Vagina (tissue), 2 donors: ENCODE data around the gene OCSTAMP. TPM values are rescaled to one million over a fixed set of nuclear protein-coding genes. Genes with fewer than 3 reads are reported as not detected.

Experiments
- DNase-seq, 2 donors: peaks; one replicate each; pipeline ENCODE4 v3.0.0-alpha.2; 2017; ENCODE audit errors: extremely low spot score in 2 of 2
- H3K27ac ChIP-seq: fragments of 200-600 bp; sonication (generic); one replicate; pipeline ENCODE4 v1.5.1; 2019
- H3K27me3 ChIP-seq: fragments of 200-600 bp; sonication (generic); one replicate; pipeline ENCODE4 v1.5.1; 2019
- H3K36me3 ChIP-seq, 2 donors: fragments of 200-600 bp; sonication (generic); one replicate each; pipeline ENCODE4 v1.5.1; 2017 to 2019
- H3K4me1 ChIP-seq: fragments of 200-600 bp; sonication (generic); one replicate; pipeline ENCODE4 v1.5.1; 2019
- H3K4me3 ChIP-seq, 2 donors: fragments of 200-600 bp; sonication (generic); 1 replicate in 1 of 2; 2 replicates in 1 of 2; pipeline ENCODE4 v1.5.1; 2016 to 2019
- H3K9me3 ChIP-seq: fragments of 200-600 bp; sonication (generic); one replicate; pipeline ENCODE4 v1.5.1; 2019
- POLR2A ChIP-seq, 2 donors: fragments of 450-650 bp; IDR thresholded peaks; one replicate each; pipeline ENCODE4 v1.6.1; 2017; ENCODE audit warnings: antibody characterized with exemption in 2 of 2, mild to moderate bottlenecking in 2 of 2, moderate library complexity in 2 of 2
- POLR2AphosphoS5 ChIP-seq, 2 donors: sonication (generic); formaldehyde crosslinking; IDR thresholded peaks; one replicate each; pipeline ENCODE4 v1.9.0; 2017; ENCODE audit warnings: antibody characterized with exemption in 2 of 2, mild to moderate bottlenecking in 2 of 2, low read depth in 1 of 2; ENCODE audit not compliant: insufficient read depth in 1 of 2
- intact Hi-C: fragments of 100-400 bp; cut with DNase I; formaldehyde crosslinking; loops from one replicate; pipeline ENCODE4 v1.15.1; 2023
- total RNA-seq: library from RNA; depleted of rRNA; stranded (reverse); fragments of >200 nt; gene quantifications from one replicate; pipeline ENCODE4 v1.2.3, GENCODE V29; 2016
- TF ChIP-seq, protein P1 (sequence below), 3 experiments: fragments of 450-650 bp in 2 of 3; fragments of 200-600 bp in 1 of 3; sonication (generic) in 1 of 3; IDR thresholded peaks; one replicate each; pipeline ENCODE4 v1.5.1; 2017 to 2019; ENCODE audit warnings: antibody characterized with exemption in 3 of 3, mild to moderate bottlenecking in 2 of 3, moderate library complexity in 2 of 3

OCSTAMP gene
- total RNA-seq, 1 donor from 2014 or later, result not detected

GRCh38 chr20:46547995-46548394 lies 2.5 kb downstream of the OCSTAMP start:
- H3K36me3 ChIP-seq, result no peaks in the 10 kb centered on the region
- H3K27me3 ChIP-seq, result no peaks in the 10 kb centered on the region
- intact Hi-C loops, result no loop called here

GRCh38 chr20:46546936-46547335 lies 3.5 kb downstream of the OCSTAMP start:
- intact Hi-C loops, result no loop called here
- no peaks in the 10 kb centered on the region for H3K9me3 ChIP-seq
- no peaks in the 10 kb centered on the region for H3K27me3 ChIP-seq
- no peak overlapping the region for H3K4me3 ChIP-seq
- DNase-seq, result no peak
- TF ChIP-seq, protein P1, sequence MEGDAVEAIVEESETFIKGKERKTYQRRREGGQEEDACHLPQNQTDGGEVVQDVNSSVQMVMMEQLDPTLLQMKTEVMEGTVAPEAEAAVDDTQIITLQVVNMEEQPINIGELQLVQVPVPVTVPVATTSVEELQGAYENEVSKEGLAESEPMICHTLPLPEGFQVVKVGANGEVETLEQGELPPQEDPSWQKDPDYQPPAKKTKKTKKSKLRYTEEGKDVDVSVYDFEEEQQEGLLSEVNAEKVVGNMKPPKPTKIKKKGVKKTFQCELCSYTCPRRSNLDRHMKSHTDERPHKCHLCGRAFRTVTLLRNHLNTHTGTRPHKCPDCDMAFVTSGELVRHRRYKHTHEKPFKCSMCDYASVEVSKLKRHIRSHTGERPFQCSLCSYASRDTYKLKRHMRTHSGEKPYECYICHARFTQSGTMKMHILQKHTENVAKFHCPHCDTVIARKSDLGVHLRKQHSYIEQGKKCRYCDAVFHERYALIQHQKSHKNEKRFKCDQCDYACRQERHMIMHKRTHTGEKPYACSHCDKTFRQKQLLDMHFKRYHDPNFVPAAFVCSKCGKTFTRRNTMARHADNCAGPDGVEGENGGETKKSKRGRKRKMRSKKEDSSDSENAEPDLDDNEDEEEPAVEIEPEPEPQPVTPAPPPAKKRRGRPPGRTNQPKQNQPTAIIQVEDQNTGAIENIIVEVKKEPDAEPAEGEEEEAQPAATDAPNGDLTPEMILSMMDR (IDR thresholded peaks at IDR 0.05), result no peak
- TF ChIP-seq POLR2AphosphoS5 (IDR thresholded peaks at IDR 0.05; ENCODE audit: insufficient read depth in 1 of 2, low read depth in 1 of 2), result no peak
- TF ChIP-seq POLR2A (IDR thresholded peaks at IDR 0.05), result no peak
- no peaks in the 10 kb centered on the region for H3K4me1 ChIP-seq
- no peak overlapping the region for H3K27ac ChIP-seq
- H3K36me3 ChIP-seq, result no peaks in the 10 kb centered on the region

More at GRCh38 chr20:46547995-46548394, 2.5 kb downstream of the OCSTAMP start:
- Histone ChIP-seq H3K4me3 (no peak overlapping the region), H3K4me1 (no peaks in the 10 kb centered on the region), H3K27ac (no peak overlapping the region), H3K9me3 (no peaks in the 10 kb centered on the region)
- TF ChIP-seq, protein P1 (IDR thresholded peaks at IDR 0.05), result no peak
- TF ChIP-seq POLR2A (IDR thresholded peaks at IDR 0.05) (no peak), POLR2AphosphoS5 (IDR thresholded peaks at IDR 0.05; ENCODE audit: insufficient read depth in 1 of 2, low read depth in 1 of 2) (no peak)
- no peak for DNase-seq

DNA sequence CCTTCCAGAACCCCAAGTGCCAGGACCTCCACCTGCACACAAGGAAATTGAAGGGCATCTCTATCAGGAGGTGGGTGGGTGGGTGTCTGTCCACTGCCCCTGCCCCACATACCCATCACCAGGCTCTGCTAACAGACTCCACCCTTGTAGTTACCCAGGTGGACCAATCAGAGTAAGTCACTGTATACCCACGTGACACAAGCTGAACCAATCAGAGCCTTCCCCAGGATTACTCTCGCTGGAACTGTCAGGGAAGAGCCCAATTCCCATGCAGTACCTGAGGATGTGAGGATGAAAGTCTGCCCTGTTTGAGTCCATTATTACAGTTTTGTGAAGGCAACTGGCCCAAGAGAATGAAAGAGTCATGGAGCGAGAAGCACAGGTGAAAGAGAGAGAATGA lies 4.2 kb downstream of the OCSTAMP start:
- TF ChIP-seq, protein P1 (IDR thresholded peaks at IDR 0.05), result no peak
- TF ChIP-seq POLR2A (IDR thresholded peaks at IDR 0.05) (no peak), POLR2AphosphoS5 (IDR thresholded peaks at IDR 0.05; ENCODE audit: insufficient read depth in 1 of 2, low read depth in 1 of 2) (no peak)
- no peaks in the 10 kb centered on the region for H3K36me3 ChIP-seq

GRCh38 chr20:46545827-46546138 lies 4.7 kb downstream of the OCSTAMP start:
- TF ChIP-seq, protein P1 (IDR thresholded peaks at IDR 0.05), result no peak
- TF ChIP-seq POLR2A (IDR thresholded peaks at IDR 0.05) (no peak), POLR2AphosphoS5 (IDR thresholded peaks at IDR 0.05; ENCODE audit: insufficient read depth in 1 of 2, low read depth in 1 of 2) (no peak)
- no peaks in the 10 kb centered on the region for H3K27me3 ChIP-seq
- intact Hi-C loops, result no loop called here
- H3K4me3 ChIP-seq, result no peak overlapping the region
- H3K36me3 ChIP-seq, result no peaks in the 10 kb centered on the region
- H3K9me3 ChIP-seq, result no peaks in the 10 kb centered on the region
- no peaks in the 10 kb centered on the region for H3K4me1 ChIP-seq
- DNase-seq, result no peak
- H3K27ac ChIP-seq, result no peak overlapping the region

More for the DNA sequence above, 4.2 kb downstream of the OCSTAMP start:
- intact Hi-C loops, result no loop called here
- Histone ChIP-seq H3K4me1 (no peaks in the 10 kb centered on the region), H3K27ac (no peak overlapping the region), H3K27me3 (no peaks in the 10 kb centered on the region), H3K4me3 (no peak overlapping the region), H3K9me3 (no peaks in the 10 kb centered on the region)
- no peak for DNase-seq

- intact Hi-C loops, result no loop called here
- H3K27me3 ChIP-seq, result no peaks in the 10 kb centered on the region
- H3K4me1 ChIP-seq, result no peaks in the 10 kb centered on the region
- no peaks in the 10 kb centered on the region for H3K9me3 ChIP-seq
- H3K4me3 ChIP-seq, result no peak overlapping the region
- DNase-seq, result no peak
- no peaks in the 10 kb centered on the region for H3K36me3 ChIP-seq
- TF ChIP-seq POLR2A (IDR thresholded peaks at IDR 0.05), result no peak
- TF ChIP-seq POLR2AphosphoS5 (IDR thresholded peaks at IDR 0.05; ENCODE audit: insufficient read depth in 1 of 2, low read depth in 1 of 2), result no peak
- TF ChIP-seq, protein P1 (IDR thresholded peaks at IDR 0.05), result no peak
- H3K27ac ChIP-seq, result no peak overlapping the region
Observed at GRCh38 chr20:46545077-46545826, 5.2 kb downstream of the OCSTAMP start.
